Breast epithelium (tissue), 4 donors: ENCODE results near the gene PRKG1. TPM values are rescaled to one million over a fixed set of nuclear protein-coding genes. Genes with fewer than 3 reads are reported as not detected.

Source experiments
- DNase-seq, 2 donors: peaks; one replicate each; pipeline ENCODE4 v3.0.0-alpha.2; 2019; ENCODE audit warnings: low spot score in 2 of 2
- H3K27ac ChIP-seq, 2 donors: fragments of 200-600 bp; sonication (generic) in 1 of 2; one replicate each; pipeline ENCODE4 v1.5.1; 2016 to 2019; ENCODE audit warnings: mild to moderate bottlenecking in 1 of 2
- H3K27me3 ChIP-seq, 2 donors: fragments of 200-600 bp; sonication (generic) in 1 of 2; one replicate each; pipeline versions ENCODE4 v1.5.1 to v1.6.0; 2017 to 2019; ENCODE audit warnings: control low read depth in 1 of 2, mild to moderate bottlenecking in 1 of 2
- H3K36me3 ChIP-seq: fragments of 200-600 bp; one replicate; pipeline ENCODE4 v1.5.1; 2019
- H3K4me1 ChIP-seq, 2 donors: fragments of 200-600 bp; sonication (generic); one replicate each; pipeline ENCODE4 v1.5.1; 2016 to 2019; ENCODE audit warnings: control low read depth in 1 of 2
- H3K4me3 ChIP-seq, 3 donors: fragments of 200-600 bp; sonication (generic); 1 replicate in 2 of 3; 2 replicates in 1 of 3; pipeline ENCODE4 v1.5.1; 2016 to 2019; ENCODE audit warnings: mild to moderate bottlenecking in 3 of 3, moderate library complexity in 2 of 3
- H3K9me3 ChIP-seq, 2 donors: fragments of 200-600 bp; sonication (generic) in 1 of 2; one replicate each; pipeline ENCODE4 v1.5.1; 2016 to 2019; ENCODE audit warnings: control low read depth in 1 of 2
- POLR2A ChIP-seq: fragments of 450-650 bp; IDR thresholded peaks from one replicate; pipeline ENCODE4 v1.6.1; 2016; ENCODE audit warnings: antibody characterized with exemption, mild to moderate bottlenecking, moderate library complexity
- POLR2AphosphoS5 ChIP-seq, 3 donors: sonication (generic); formaldehyde crosslinking; IDR thresholded peaks; one replicate each; pipeline ENCODE4 v1.6.1; 2017; ENCODE audit warnings: antibody characterized with exemption in 3 of 3
- intact Hi-C: fragments of 100-400 bp; cut with DNase I; formaldehyde crosslinking; loops from one replicate; pipeline ENCODE4 v1.15.1; 2023; ENCODE audit warnings: low total_unique reads
- total RNA-seq, 3 donors: library from RNA; depleted of rRNA; stranded (reverse); fragments of >200 nt; gene quantifications; one replicate each; pipeline ENCODE4 v1.1.0, GENCODE V29; 2016
- TF ChIP-seq, protein P1 (sequence below), 3 donors: fragments of 450-650 bp; IDR thresholded peaks; one replicate each; pipeline ENCODE4 v1.5.1; 2016 to 2017; ENCODE audit warnings: antibody characterized with exemption in 3 of 3, mild to moderate bottlenecking in 3 of 3, moderate library complexity in 3 of 3

The PRKG1 gene
- total RNA-seq, 3 donors from 2014 or later: 10.9 to 36.9 (median 19.7) TPM

DNA sequence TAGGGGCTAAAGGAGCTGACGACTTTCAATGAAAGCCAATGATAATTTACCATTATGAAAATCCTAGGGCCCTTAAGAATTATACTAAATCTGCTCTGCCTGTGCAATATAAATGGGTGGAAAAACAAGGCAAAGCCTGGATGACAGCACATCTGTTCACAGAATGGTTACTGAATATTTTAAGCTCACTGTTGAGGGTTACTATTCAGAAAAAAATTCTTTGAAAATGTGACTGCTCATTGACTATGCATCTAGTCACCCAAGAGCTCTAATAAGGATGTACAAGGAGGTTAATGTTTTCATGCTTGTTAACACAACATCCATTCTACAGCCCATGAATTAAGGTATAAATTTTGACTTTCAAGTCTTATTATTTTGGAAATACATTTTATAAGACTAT, 1248.6 kb downstream of the PRKG1 start:
- DNase-seq: no peak
- Histone ChIP-seq H3K4me3 (no peak overlapping the region), H3K27me3 (no peaks in the 10 kb centered on the region), H3K36me3 (no peaks in the 10 kb centered on the region), H3K27ac (no peak overlapping the region), H3K9me3 (no peaks in the 10 kb centered on the region), H3K4me1 (no peaks in the 10 kb centered on the region)
- no peak for TF ChIP-seq POLR2A
- TF ChIP-seq, protein P1, sequence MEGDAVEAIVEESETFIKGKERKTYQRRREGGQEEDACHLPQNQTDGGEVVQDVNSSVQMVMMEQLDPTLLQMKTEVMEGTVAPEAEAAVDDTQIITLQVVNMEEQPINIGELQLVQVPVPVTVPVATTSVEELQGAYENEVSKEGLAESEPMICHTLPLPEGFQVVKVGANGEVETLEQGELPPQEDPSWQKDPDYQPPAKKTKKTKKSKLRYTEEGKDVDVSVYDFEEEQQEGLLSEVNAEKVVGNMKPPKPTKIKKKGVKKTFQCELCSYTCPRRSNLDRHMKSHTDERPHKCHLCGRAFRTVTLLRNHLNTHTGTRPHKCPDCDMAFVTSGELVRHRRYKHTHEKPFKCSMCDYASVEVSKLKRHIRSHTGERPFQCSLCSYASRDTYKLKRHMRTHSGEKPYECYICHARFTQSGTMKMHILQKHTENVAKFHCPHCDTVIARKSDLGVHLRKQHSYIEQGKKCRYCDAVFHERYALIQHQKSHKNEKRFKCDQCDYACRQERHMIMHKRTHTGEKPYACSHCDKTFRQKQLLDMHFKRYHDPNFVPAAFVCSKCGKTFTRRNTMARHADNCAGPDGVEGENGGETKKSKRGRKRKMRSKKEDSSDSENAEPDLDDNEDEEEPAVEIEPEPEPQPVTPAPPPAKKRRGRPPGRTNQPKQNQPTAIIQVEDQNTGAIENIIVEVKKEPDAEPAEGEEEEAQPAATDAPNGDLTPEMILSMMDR (IDR thresholded peaks at IDR 0.05): no peak
- intact Hi-C loops: no loop called here

DNA sequence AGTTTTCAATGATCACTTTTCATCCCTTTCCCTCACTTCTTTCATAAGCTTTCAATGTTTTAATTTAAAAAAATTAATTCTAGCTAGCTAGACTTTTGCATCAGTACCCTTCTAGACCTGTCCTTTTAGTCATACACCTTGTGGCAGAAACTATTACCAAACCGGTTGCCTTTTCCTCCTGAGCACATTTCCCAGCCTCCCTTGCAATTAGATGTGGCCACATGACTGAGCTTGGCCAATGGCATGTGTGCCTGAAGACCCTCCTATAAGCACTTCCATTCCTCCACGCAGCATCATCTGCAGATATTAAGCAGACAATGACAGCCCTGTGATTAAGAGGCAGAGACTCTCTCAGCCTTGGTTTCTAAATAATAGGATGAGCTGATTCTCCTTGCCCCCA, 1252.1 kb downstream of the PRKG1 start:
- intact Hi-C loops: loop anchor here (5.0 kb wide), 1 partner anchor 151 kb away; no protein-coding TSS in a partner anchor
- Histone ChIP-seq H3K4me1 (no peaks in the 10 kb centered on the region), H3K9me3 (no peaks in the 10 kb centered on the region), H3K27me3 (no peaks in the 10 kb centered on the region), H3K27ac (no peak overlapping the region), H3K36me3 (no peaks in the 10 kb centered on the region), H3K4me3 (no peak overlapping the region)
- DNase-seq: no peak
- TF ChIP-seq, protein P1 (IDR thresholded peaks at IDR 0.05): no peak
- TF ChIP-seq POLR2AphosphoS5 (IDR thresholded peaks at IDR 0.05) (no peak), POLR2A (no peak)

DNA sequence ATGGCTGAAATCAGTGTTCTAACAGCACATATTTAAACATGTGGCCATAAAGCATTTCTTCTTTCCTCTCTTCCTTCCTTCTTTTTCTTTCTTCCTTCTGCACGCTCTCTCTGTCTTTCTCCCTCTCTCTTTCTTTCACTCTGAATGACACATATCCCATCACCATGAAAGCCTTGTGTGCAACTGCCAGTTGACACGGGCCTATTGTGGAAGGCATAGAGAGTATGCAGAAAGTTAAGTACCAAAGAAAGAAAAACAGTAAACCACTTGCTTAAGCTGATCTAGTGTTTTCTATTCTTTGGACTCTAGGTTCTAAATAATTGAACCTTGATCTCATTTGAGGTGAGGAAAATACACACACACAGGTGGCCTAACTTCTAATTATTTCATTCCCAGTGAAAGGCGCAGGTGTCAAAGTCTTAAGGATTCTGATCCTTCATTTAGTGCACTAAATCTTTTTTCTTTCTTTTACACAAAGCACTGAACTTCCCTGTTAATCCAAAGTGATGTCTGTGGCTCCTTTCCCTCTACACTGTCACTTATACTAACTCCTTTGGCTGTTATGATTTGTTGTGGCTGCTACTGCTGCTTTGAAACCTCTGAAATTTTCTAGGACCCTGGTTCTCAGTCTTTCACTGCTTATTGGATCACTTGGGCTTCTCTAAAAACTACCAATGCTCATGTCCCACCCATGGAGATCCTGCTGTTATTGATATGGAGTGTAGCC, 1257.5 kb downstream of the PRKG1 start:
- H3K4me3 ChIP-seq: no peak overlapping the region
- intact Hi-C loops: no loop called here
- no peaks in the 10 kb centered on the region for H3K4me1 ChIP-seq
- DNase-seq: no peak
- H3K36me3 ChIP-seq: no peaks in the 10 kb centered on the region
- H3K9me3 ChIP-seq: no peaks in the 10 kb centered on the region
- no peaks in the 10 kb centered on the region for H3K27me3 ChIP-seq
- TF ChIP-seq POLR2AphosphoS5 (IDR thresholded peaks at IDR 0.05): no peak
- TF ChIP-seq, protein P1 (IDR thresholded peaks at IDR 0.05): no peak
- no peak for TF ChIP-seq POLR2A
- no peak overlapping the region for H3K27ac ChIP-seq

DNA sequence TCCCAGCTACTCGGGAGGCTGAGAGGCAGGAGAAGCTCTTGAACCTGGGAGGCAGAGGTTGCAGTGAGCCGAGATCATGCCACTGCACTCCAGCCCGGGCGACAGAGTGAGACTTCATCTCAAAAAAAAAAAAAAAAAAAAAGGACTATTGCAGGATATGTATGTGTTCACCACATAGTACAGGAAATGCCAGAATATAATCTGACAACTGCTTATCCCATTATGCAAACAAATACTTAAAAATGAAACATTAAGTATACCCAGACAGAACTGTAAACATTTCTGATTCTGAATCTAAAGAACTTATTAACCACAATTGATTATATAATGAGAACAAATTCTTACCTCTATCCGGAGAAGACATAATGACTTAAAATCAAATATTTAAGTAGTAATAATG, 1258.5 kb downstream of the PRKG1 start:
- Histone ChIP-seq H3K9me3 (no peaks in the 10 kb centered on the region), H3K36me3 (no peaks in the 10 kb centered on the region), H3K4me3 (no peak overlapping the region), H3K27me3 (no peaks in the 10 kb centered on the region), H3K27ac (no peak overlapping the region), H3K4me1 (no peaks in the 10 kb centered on the region)
- TF ChIP-seq POLR2AphosphoS5 (IDR thresholded peaks at IDR 0.05) (no peak), POLR2A (no peak)
- TF ChIP-seq, protein P1 (IDR thresholded peaks at IDR 0.05): no peak
- intact Hi-C loops: no loop called here
- no peak for DNase-seq

DNA sequence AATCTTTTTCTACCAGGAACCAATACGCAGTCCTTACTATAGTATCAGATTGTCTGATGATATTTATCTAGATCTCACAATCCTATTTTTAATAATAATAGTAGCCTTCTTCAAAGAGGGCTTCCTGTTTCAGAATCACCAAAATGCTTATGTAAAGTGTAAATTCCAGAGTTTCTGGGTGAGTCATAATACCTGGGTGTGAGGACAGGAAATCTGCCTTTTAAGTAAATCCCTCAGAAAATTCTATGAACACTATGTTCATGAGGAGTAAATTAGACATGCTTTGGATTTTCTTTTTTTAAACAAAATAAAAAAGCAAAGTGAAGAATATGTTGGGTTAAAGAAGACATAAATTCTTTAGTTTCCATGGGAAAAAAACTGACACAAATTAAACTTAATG, 1260.3 kb downstream of the PRKG1 start:
- H3K9me3 ChIP-seq: no peaks in the 10 kb centered on the region
- DNase-seq: no peak
- H3K36me3 ChIP-seq: no peaks in the 10 kb centered on the region
- intact Hi-C loops: loop anchor here (2.0 kb wide), 1 partner anchor 32 kb away; no protein-coding TSS in a partner anchor
- H3K4me3 ChIP-seq: no peak overlapping the region
- TF ChIP-seq, protein P1 (IDR thresholded peaks at IDR 0.05): no peak
- TF ChIP-seq POLR2A (no peak), POLR2AphosphoS5 (IDR thresholded peaks at IDR 0.05) (no peak)
- no peak overlapping the region for H3K27ac ChIP-seq
- no peaks in the 10 kb centered on the region for H3K27me3 ChIP-seq
- H3K4me1 ChIP-seq: no peaks in the 10 kb centered on the region
